DMS153 (cell line): Measurements from ENCODE around the gene IL1R1.

Source experiments
- DNase-seq: peaks from one replicate; lab custom pipeline; 2025; lab: John Stamatoyannopoulos, UW

IL1R1 gene

GRCh38 chr2:102138331-102138730, 4.2 kb upstream of the IL1R1 start:
- no peak for DNase-seq

GRCh38 chr2:102139851-102140250, 2.7 kb upstream of the IL1R1 start:
- DNase-seq: no peak

DNA sequence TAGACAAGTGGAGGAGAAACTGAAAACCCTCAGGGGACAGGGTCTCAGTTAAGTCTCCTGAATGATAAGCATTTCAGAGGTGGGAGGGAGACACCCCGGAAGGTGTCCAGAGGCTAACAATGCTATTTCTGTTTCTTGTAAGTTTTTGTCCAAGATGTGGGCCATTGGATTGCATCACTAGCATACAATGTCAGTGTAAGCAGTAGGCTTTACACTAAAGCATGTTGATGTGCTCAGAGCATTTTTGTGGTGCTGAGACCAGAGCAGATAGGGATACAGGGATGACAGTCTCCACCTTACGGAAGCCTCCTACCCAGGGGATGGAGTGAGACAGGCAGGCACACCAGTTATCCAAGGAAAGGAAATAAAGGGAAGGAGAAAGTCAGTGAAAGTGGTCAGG, 2.2 kb upstream of the IL1R1 start:
- no peak for DNase-seq

DNA sequence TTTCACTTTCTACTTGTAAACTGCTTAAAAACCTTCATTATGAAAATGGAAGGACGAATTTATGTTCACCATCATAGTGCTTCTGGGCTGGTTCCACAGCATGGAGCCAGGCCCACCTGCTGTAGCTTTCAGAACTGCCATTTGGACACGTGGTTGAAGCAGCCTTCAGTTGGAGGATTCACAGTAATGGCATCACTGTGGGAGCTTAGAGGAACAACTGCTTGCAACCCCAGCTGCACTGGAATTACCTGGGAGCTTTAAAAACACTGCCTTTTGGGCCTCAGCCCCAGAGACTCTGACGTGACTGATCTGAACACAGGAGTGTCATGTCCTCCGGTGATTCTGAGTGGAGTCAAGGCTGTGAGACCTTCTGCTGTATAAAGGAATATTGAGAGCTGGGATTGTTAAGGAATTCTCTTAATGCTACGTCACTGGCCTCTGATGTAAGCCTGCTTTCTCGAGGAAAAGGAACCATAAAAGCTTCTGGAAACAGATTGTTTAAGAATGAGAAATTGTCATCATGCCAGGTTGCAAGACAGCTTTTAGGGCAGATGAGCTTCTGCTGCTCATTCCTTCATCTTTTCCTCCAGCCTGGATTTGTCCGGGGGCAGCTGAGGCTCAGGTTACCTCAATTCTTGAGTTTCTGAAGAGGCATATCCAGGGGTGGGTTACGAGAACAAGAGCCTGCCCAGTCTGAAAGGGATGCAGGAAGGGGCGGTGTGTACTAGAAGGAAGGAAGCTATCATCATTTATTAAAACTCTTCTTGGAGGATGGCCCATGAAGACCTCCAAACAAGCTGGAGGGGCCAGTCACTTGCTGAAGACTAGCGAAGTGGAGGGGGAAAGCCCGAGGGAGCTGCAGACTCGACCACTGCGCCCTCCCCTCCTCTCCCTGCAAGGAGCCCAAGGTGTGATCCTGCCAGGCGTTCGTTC, 1.3 kb upstream of the IL1R1 start:
- DNase-seq: no peak

GRCh38 chr2:102142829-102143449, 393 bp downstream of the IL1R1 start:
- DNase-seq: no peak

DNA sequence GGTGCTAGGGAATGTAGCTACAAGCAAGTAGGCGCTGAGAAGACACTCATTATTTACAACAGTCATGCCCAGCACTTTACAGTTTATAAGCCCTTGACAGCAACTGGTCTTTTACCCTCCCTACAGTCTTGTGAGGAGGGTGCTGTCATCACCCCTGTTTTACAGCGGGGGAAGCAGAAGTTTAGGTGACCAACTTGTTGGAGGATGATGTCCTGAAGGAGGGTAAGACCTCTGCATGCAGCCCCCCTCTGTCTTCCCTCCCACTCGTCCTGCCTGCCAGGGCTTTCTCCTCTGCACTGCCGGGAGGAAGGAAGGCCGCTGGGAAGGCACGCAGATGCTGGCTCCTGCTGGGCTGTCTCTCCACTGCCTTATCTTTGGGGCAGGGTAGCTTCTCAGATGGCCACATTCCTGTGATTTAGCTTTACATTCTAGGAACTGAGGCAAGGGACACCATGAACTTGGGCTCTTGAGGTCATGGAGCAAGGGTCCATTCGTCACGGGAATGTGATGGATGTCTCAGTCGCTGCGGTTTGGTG, 972 bp downstream of the IL1R1 start:
- no peak for DNase-seq

- DNase-seq: no peak
These were observed 1.6 kb downstream of the IL1R1 start for GRCh38 chr2:102144128-102144527.

DNA sequence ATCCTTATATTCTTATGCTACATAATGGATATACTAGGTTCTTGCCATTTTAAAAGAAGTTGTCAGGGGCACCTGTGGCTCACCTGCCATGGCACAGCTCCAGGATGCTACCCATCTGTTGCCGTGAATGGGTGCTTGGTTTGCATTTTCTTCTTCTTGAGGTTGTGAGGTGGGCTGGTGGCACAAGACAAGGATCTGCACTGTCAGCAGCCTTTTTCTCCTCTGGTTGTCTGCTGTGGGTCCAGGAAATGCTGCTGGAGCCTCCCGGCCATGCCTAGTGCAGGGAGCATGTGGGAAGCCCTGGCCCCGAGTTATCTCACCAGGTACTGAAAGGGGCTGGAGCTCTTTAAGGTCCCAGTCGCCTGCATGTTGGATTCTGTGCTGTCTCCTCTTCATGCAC, 2.6 kb downstream of the IL1R1 start:
- no peak for DNase-seq

- no peak for DNase-seq
These were observed 3.4 kb downstream of the IL1R1 start for GRCh38 chr2:102145934-102146333.

- no peak for DNase-seq
These were observed 5.4 kb downstream of the IL1R1 start for GRCh38 chr2:102147935-102148334.

DNA sequence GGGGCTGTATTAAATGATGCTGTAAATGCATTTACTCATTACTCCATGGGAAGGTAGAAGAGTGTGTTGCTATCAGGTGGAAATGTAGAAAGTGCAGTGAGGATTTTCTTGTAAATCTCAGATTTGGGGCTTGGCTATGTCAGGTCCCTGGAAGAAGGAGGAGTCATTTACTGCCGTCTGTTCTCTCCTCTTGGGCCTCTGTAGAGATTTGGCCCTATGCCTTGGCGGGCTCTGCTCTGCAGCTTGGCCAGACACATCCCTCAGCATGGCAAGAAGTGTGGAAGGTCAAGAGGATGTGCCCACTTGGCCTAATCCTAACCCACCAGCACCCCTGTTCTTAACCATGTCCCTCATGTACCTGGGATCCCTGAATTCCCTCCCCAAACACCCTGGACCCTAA, 6.7 kb downstream of the IL1R1 start:
- no peak for DNase-seq

- DNase-seq: no peak
These were observed 7.3 kb downstream of the IL1R1 start for GRCh38 chr2:102149644-102150455.

- DNase-seq: no peak
These were observed 11.8 kb downstream of the IL1R1 start for GRCh38 chr2:102154364-102154763.

- no peak for DNase-seq
These were observed 12.6 kb downstream of the IL1R1 start for GRCh38 chr2:102154946-102155702.

- DNase-seq: no peak
These were observed 13.4 kb downstream of the IL1R1 start for GRCh38 chr2:102155703-102156515.

DNA sequence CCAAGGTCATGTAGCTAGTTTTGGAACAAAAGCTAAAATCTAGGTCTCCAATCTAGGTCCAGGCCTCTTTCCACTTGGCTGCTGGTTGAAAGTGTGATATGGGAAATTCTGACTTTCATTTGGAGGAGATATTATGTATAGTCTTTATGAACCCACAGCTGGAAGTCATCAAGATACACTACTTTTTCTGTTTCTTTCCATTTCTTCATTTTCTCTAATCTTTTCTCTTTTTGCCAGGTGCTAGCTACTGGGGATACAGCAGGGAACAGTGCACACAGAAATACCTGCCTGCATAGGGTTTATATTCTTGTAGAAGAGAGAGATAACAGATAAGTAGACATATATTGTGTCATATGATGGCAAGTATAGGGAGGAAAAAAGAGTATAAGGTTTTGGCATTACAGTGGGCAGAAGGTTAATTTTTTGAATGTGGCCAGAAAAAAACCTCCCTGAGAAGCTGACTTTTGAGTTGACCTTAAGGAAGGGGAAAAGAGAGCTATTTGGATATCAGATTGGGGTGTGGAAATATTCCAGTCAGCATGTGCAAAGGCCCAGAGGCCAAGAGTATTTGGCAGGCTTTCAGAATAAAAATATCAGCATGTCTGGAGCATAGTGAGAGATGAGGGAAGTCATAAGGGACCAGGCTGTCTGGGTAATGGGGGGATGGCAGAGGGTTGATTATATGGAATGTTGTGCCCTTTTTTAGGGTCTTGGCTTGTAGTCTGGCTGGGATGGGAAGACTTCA, 15.6 kb downstream of the IL1R1 start:
- no peak for DNase-seq

DNA sequence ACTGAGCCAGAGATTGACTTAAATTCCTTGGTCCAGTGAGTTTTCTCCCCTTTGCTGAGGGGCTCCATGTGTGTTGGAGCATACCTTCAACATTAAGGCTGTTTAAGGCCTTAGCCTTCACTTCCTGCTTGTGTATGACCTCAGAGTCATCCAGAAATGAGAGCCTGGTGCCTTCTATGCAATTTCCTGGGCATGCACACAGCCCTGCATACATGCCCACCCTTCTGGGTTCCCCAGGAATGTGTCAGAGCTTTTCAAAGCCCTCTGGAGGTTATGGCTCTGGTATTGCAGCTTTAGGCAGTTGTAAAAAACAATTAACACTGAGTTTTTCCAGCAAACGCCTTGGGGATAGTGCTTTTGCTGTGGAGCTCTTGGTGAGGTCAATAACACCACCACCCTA, 16.7 kb downstream of the IL1R1 start:
- DNase-seq: no peak

GRCh38 chr2:102166189-102166845, 23.8 kb downstream of the IL1R1 start:
- peak; percentile 37 for DNase-seq

- no peak for DNase-seq
These were observed 25.7 kb downstream of the IL1R1 start for GRCh38 chr2:102168026-102168771.
